NCI-H82 (cell line): ENCODE data around the gene PTPRD.
A peak's percentile ranks its signal among the peaks of the same experiment; 100 is the strongest.
"Not testable (repeated sequence)": the region's sequence is repeated elsewhere in the genome, so short reads cannot be mapped to it uniquely, and the experiment has no call there.

Experiments used
- DNase-seq: peaks from one replicate; lab custom pipeline; 2025; lab: John Stamatoyannopoulos, UW

Gene PTPRD

GRCh38 chr9:9004810-9005209, 1608.0 kb downstream of the PTPRD start:
- peak; percentile 9 for DNase-seq

GRCh38 chr9:9002826-9003583, 1609.8 kb downstream of the PTPRD start:
- peak; percentile 60 for DNase-seq

DNA sequence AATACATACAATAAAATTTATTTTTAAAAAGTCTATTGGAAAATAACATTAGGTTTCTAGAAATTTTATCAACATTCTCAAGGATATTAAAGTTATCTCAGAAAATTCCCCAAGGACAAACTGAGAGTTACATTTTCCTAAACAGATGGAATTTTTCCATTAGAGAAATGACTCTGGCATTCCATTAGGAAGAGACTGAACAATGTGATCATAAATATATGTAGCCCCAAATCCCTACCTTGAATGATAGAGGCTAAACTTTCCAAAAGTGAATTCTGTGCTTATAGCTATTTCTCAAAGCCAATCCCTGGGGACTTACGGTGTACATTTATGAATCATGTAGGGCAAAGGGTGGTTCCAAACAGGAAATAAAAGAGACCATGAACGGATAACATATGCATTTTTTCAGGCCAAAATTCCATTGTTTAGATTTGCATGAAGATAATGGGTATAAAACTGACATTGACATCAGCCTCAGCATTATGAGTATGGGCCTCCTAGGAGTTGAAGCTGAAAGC, 1632.2 kb downstream of the PTPRD start:
- DNase-seq, result no peak

DNA sequence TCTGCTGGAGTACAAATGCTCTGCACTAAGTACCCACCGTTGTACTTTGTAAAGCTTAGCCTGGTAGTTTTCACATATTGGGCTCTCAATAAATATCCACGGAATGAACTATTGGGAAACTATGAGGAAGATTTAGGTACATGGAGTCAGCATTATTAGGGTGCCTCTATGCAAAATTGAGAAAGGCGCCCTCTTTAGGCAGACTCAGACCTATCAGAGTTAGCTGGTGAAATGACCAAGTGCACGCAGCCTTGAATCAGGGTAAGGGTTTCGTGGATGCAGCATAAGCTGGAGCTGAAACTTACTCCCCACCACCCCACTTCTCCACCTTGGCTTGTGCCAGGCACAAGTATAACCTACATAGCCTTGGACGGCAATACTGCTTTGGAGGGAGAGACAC, 1634.5 kb downstream of the PTPRD start:
- DNase-seq, result no peak

- DNase-seq, result not testable (repeated sequence)
These were observed 1644.5 kb downstream of the PTPRD start for GRCh38 chr9:8968350-8968749.

- no peak for DNase-seq
These were observed 1648.9 kb downstream of the PTPRD start for GRCh38 chr9:8963885-8964284.

DNA sequence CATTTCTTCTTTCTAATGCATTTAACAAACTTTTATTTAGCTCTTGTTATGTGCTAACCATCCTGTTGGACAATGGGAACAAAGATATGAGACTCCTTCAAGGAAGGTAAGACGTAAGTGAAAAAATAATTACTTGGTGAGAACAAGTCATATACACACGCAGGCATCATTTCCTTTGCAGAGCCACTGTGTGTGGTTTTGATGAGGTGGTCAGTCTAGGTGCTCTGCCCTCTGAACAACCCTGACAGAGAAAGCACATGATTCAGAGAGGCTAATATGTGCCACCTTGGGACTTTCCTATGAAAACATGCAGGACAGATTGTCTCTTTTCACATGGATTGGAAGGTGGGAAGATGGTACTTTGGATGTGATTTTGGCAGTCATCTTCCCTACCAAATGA, 1650.7 kb downstream of the PTPRD start:
- DNase-seq, result no peak

- no peak for DNase-seq
These were observed 1651.5 kb downstream of the PTPRD start for GRCh38 chr9:8961186-8961851.

GRCh38 chr9:8960254-8960653, 1652.5 kb downstream of the PTPRD start:
- DNase-seq, result no peak

GRCh38 chr9:8958358-8958757, 1654.4 kb downstream of the PTPRD start:
- no peak for DNase-seq

GRCh38 chr9:8955315-8955714, 1657.5 kb downstream of the PTPRD start:
- no peak for DNase-seq

DNA sequence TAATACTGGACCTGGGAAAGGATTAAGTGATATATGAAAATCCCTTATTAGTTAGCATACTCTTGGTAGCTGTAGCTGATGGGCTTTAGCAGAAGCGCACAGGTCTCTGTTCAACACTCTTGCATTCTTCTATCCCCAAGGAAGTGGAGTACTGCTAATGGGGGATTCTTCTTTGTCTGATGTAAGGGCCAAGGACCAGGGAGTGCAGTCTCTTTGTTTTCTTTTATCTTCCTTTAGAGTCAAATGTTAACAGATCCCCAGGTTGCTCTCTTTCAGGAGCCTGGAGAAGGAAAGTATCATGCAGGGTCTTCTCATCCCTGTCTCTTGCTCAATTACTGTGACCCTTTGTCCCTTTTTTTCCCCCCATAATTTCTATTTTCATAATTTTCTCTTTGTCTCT, 1666.3 kb downstream of the PTPRD start:
- no peak for DNase-seq

DNA sequence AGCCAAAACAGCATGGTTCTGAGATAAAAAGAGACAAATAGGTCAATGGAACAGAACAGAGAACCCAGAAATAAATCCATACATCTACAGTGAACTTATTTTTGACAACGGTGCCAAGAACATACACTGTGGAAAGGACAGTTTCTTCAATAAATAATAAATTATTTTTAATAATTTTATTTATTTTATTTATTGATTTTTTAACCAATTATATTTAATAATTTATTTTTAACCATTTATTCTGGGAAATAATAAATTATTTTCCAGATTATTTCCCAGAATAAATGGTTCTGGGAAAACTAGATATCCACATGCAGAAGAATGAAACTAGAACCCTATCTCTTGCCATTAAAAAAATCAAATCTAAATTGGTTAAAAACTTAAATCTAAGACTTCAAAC, 1669.4 kb downstream of the PTPRD start:
- DNase-seq, result no peak

DNA sequence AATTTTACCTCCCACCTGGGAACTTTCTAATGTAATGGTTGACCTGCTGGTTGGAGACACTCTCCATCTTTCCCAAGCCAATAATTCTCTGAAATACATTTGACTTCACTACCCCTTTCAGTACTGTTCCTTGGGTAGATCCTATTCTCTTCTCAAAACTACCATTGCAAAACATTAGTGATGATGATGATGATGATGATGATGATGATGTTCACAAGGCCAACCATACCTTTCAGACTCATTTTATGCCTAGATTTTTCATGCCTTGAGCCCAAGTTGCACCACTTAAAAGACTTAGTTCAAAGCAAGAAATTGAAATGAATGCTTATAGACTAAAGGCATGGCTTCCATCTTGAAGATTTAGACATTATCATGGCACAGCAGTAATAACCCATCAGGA, 1672.2 kb downstream of the PTPRD start:
- DNase-seq, result no peak

GRCh38 chr9:8926461-8926860, 1686.3 kb downstream of the PTPRD start:
- DNase-seq, result no peak

DNA sequence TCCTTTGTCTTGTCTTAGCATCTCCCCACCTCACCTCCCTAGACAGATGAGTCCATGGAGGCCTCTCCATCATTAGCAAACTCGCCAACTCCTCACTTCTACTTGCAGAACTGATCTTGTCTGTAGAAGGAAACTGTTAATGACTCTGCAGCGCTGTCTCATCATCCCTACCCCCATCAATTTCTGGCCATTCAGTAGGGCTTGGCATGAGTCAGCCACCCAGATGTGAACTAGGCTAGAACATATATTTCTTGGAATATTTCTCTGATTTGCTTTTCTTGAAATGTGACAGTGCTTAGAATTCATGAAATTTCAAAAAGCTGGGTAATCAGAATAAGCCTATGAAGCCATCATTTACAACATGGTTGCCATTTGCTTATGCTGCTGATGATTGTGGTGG, 1688.2 kb downstream of the PTPRD start:
- DNase-seq, result no peak

DNA sequence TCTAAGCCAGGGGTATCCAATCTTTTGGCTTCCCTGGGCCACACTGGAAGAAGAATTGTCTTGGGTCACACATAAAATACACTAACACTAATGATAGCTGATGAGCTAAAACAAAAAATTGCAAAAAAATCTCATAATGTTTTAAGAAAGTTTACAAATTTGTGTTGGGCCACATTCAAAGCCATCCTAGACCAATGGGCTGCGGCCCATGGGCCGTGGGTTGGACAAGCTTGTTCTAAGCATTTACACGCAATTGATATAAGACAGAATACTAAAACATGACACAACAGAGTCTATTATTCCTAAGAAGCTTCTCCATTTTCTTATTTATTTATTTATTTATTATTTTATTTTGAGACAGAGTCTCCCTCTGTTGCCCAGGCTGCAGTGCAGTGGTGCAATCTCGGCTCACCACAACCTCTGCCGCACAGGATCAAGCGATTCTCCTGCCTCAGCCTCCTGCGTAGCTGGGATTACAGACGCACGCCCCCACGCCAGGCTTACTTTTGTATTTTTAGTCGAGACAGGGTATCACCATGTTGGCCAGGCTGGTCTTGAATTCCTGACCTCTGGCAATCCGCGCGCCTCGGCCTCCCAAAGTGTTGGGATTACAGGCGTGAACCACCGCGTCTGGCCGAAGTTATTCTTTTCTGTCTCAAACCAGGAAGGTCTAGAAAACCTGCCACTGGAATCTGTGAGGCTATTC, 1692.2 kb downstream of the PTPRD start:
- not testable (repeated sequence) for DNase-seq

- no peak for DNase-seq
These were observed 1694.7 kb downstream of the PTPRD start for GRCh38 chr9:8917956-8918739.

- DNase-seq, result no peak
These were observed 1696.0 kb downstream of the PTPRD start for GRCh38 chr9:8916771-8917170.

- no peak for DNase-seq
These were observed 1704.9 kb downstream of the PTPRD start for GRCh38 chr9:8907868-8908267.

DNA sequence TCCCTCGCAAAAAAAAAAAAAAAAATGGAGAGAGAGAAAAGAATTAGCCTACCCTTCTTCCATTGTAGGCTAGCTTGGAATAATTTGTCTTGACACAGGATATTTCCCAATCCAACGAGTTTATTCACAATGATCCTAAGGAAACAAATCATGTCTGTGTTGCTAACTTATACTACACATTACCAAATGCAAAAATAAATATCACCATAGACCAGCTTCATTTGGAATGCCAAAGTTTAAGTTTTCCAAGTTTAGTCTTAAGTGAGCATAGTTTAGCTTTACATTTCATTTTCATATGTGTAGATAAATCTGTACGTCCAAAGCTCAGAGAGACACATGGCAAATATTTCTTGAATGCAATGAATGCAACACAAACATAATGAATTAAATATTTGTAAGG, 1707.1 kb downstream of the PTPRD start:
- DNase-seq, result no peak
